GM12878 (cell line): ENCODE measurements around the gene TIAM1. TPM values are rescaled to one million over a fixed set of nuclear protein-coding genes. Genes with fewer than 3 reads are reported as not detected.

Experiments used
- ATAC-seq: fragments of 200-7000 bp; cut with Tn5 transposase; 3 replicates; pipeline ENCODE4 v1.9.1; 2020; ENCODE audit warnings: mild to moderate bottlenecking, moderate library complexity
- BruUV-seq: library from RNA; stranded (reverse); fragments of 400-500 nt; replicated peaks from 2 replicates; lab custom pipeline; 2021; lab: Mats Ljungman, UMichigan
- CTCF ChIA-PET: fragments of 300-600 bp; sonication (Branson Sonifier 250); formaldehyde crosslinking; extraction: SDS; loops from one replicate; lab custom pipeline; 2021; ENCODE audit warnings: inconsistent platforms; lab: Yijun Ruan, JAX
- POLR2A ChIA-PET: fragments of 350-600 bp; formaldehyde crosslinking; extraction: SDS; loops from one replicate; lab custom pipeline; 2021; ENCODE audit warnings: inconsistent platforms; lab: Charles Lee
- RAD21 ChIA-PET: fragments of 300-600 bp; sonication (Branson Sonifier 250); formaldehyde crosslinking; loops from one replicate; lab custom pipeline; 2023; ENCODE audit warnings: antibody characterized with exemption; ENCODE audit not compliant: unreplicated experiment; lab: Charles Lee
- SMC1A ChIA-PET: fragments of 300-600 bp; sonication (Branson Sonifier 250); formaldehyde crosslinking; loops from one replicate; lab custom pipeline; 2023; ENCODE audit not compliant: unreplicated experiment, uncharacterized antibody; lab: Charles Lee
- DNase-seq: peaks from one replicate; pipeline ENCODE4 v3.0.0-alpha.2; 2011; ENCODE audit warnings: low read depth, low spot score
- FAIRE-seq: peaks from 3 replicates; lab custom pipeline; 2011; peaks lifted over from hg19 to GRCh38; lab: Jason Lieb, UNC
- H2AFZ ChIP-seq: 2 replicates; pipeline ENCODE4 v1.6.0; 2011; ENCODE audit warnings: low read depth, low read length, control low read depth; ENCODE audit not compliant: control insufficient read depth
- H3K27ac ChIP-seq: 2 replicates; pipeline ENCODE4 v1.5.1; 2011; ENCODE audit warnings: control low read depth; ENCODE audit not compliant: control insufficient read depth, insufficient read depth
- H3K27me3 ChIP-seq, 2 experiments: replicated peaks in 1 of 2; 2 replicates each; pipeline versions ENCODE4 v1.6.0 to v1.6.1; 2011; ENCODE audit warnings: low read length in 1 of 2; ENCODE audit not compliant: control insufficient read depth in 2 of 2, insufficient read depth in 2 of 2
- H3K36me3 ChIP-seq, 2 experiments: 2 replicates each; pipeline ENCODE4 v1.5.1; 2011; ENCODE audit warnings: low read length in 1 of 2; ENCODE audit not compliant: control insufficient read depth in 2 of 2, insufficient read depth in 2 of 2
- H3K4me1 ChIP-seq: 2 replicates; pipeline ENCODE4 v1.6.1; 2011; ENCODE audit warnings: mild to moderate bottlenecking, low read length, moderate library complexity, mixed read lengths; ENCODE audit not compliant: control insufficient read depth, insufficient read depth
- H3K4me2 ChIP-seq: 2 replicates; pipeline ENCODE4 v1.6.0; 2011; ENCODE audit warnings: control low read depth; ENCODE audit not compliant: control insufficient read depth, insufficient read depth
- H3K4me3 ChIP-seq: fragments of 200-600 bp; sonication (generic); 2 replicates; pipeline ENCODE4 v1.5.1; 2016
- H3K79me2 ChIP-seq: 2 replicates; pipeline ENCODE4 v1.6.0; 2011; ENCODE audit warnings: low read length; ENCODE audit not compliant: control insufficient read depth, insufficient read depth
- H3K9ac ChIP-seq: 2 replicates; pipeline ENCODE4 v1.8.0; 2011; ENCODE audit warnings: low read length, control low read depth, mixed read lengths; ENCODE audit not compliant: control insufficient read depth, insufficient read depth
- H3K9me3 ChIP-seq: replicated peaks from 3 replicates; pipeline ENCODE4 v1.5.1; 2011; ENCODE audit warnings: mild to moderate bottlenecking, low read length; ENCODE audit not compliant: control insufficient read depth, insufficient read depth
- H4K20me1 ChIP-seq: 2 replicates; pipeline ENCODE4 v1.6.0; 2011; ENCODE audit not compliant: control insufficient read depth, insufficient read depth
- CREB1 ChIP-seq: IDR thresholded peaks from 2 replicates; pipeline ENCODE4 v1.6.1; 2012; ENCODE audit warnings: low read depth, mild to moderate bottlenecking, inconsistent platforms
- DPF2 ChIP-seq: fragments of 450-650 bp; IDR thresholded peaks from 2 replicates; pipeline ENCODE4 v1.6.1; 2017; ENCODE audit warnings: mild to moderate bottlenecking
- HCFC1 ChIP-seq: fragments of 150-350 bp; IDR thresholded peaks from 2 replicates; pipeline ENCODE4 v1.6.1; 2014; ENCODE audit warnings: low read length
- IRF4 ChIP-seq: IDR thresholded peaks from 2 replicates; pipeline ENCODE4 v1.6.1; 2011; ENCODE audit warnings: low read depth, low read length
- KLF5 ChIP-seq: fragments of 450-650 bp; IDR thresholded peaks from 2 replicates; pipeline ENCODE4 v1.6.1; 2014; ENCODE audit warnings: mild to moderate bottlenecking; ENCODE audit not compliant: partially characterized antibody
- MEF2A ChIP-seq: IDR thresholded peaks from 2 replicates; pipeline ENCODE4 v1.6.1; 2011; ENCODE audit warnings: low read depth, mild to moderate bottlenecking, low read length, moderate library complexity; ENCODE audit not compliant: insufficient read depth
- MEF2B ChIP-seq: fragments of 450-650 bp; IDR thresholded peaks from 2 replicates; pipeline ENCODE4 v1.6.1; 2018; ENCODE audit warnings: mild to moderate bottlenecking, moderate library complexity; ENCODE audit not compliant: partially characterized antibody, poor library complexity, severe bottlenecking
- MTA3 ChIP-seq: IDR thresholded peaks from 2 replicates; pipeline ENCODE4 v1.6.1; 2012; ENCODE audit warnings: low read length, inconsistent platforms, borderline replicate concordance
- NFYA ChIP-seq: IDR thresholded peaks from 2 replicates; pipeline ENCODE4 v1.6.1; 2011; ENCODE audit warnings: low read depth, mild to moderate bottlenecking, low read length, improper control_type of control experiment, borderline replicate concordance
- RFX5 ChIP-seq: IDR thresholded peaks from 2 replicates; pipeline ENCODE4 v1.6.1; 2011; ENCODE audit warnings: low read depth, low read length, improper control_type of control experiment
- SMAD5 ChIP-seq: IDR thresholded peaks from 2 replicates; pipeline ENCODE4 v1.6.1; 2016; ENCODE audit warnings: antibody characterized with exemption, low read depth
- SUZ12 ChIP-seq: fragments of 200-600 bp; sonication (generic); IDR thresholded peaks from one replicate; pipeline ENCODE4 v1.6.1; 2018; ENCODE audit warnings: antibody characterized with exemption, mild to moderate bottlenecking; ENCODE audit not compliant: unreplicated experiment
- YBX1 ChIP-seq: fragments of 450-650 bp; IDR thresholded peaks from 2 replicates; pipeline ENCODE4 v1.6.1; 2016; ENCODE audit warnings: antibody characterized with exemption
- ZNF217 ChIP-seq: fragments of 450-650 bp; IDR thresholded peaks from 2 replicates; pipeline ENCODE4 v1.6.1; 2017; ENCODE audit warnings: antibody characterized with exemption, mild to moderate bottlenecking
- WGBS: methylation state at CpG from one replicate; pipeline ENCODE4 v1.1.6; 2016; ENCODE audit warnings: low lambda C conversion rate; ENCODE audit not compliant: insufficient replicate concordance, insufficient coverage; ENCODE audit errors: missing lambda C conversion rate; 5-methylcytosine and 5-hydroxymethylcytosine counted together
- in situ Hi-C: fragments of 300-500 bp; cut with MboI; formaldehyde crosslinking; loops from 9 replicates; pipeline ENCODE4 v1.14.3; 2018; ENCODE audit warnings: mixed read lengths
- intact Hi-C: fragments of 100-400 bp; cut with micrococcal nuclease; formaldehyde crosslinking; loops from one replicate; pipeline ENCODE4 v1.14.2; 2022; ENCODE audit not compliant: unreplicated experiment
- polyA plus RNA-seq, 11 experiments: library from polyadenylated mRNA; depleted of rRNA in 4 of 11; unstranded in 6 of 11; stranded (reverse) in 5 of 11; fragments of >200 nt; fragmentation: Nextera tagmentation in 4 of 11; fragmentation: Illumina TruSeq in 1 of 11; extraction: Ambion mirVana in 4 of 11; extraction: Trizol in 1 of 11; gene quantifications; 1 replicate in 1 of 11; 2 replicates in 10 of 11; pipeline versions ENCODE4 v1.2.1 to v1.2.3, GENCODE V29; 2011 to 2016; ENCODE audit warnings: inconsistent platforms in 2 of 11, missing spikeins in 2 of 11, low read depth in 1 of 11
- total RNA-seq, 4 experiments: library from RNA; depleted of rRNA in 3 of 4; stranded (reverse); fragments of >200 nt in 3 of 4; fragmentation: Illumina TruSeq in 1 of 4; extraction: Trizol in 1 of 4; gene quantifications; 2 replicates each; pipeline versions ENCODE4 v1.2.1 to v1.2.3, GENCODE V29; 2013 to 2021
- TF ChIP-seq, protein P1 (sequence below): fragments of 450-650 bp; IDR thresholded peaks from 2 replicates; pipeline ENCODE4 v1.6.1; 2017; ENCODE audit warnings: mild to moderate bottlenecking, low read depth, inconsistent platforms; ENCODE audit not compliant: poor library complexity, severe bottlenecking
- TF ChIP-seq, protein P2 (sequence below): IDR thresholded peaks from 2 replicates; pipeline ENCODE4 v1.6.1; 2011; ENCODE audit warnings: mild to moderate bottlenecking, low read depth, low read length, moderate library complexity; ENCODE audit not compliant: insufficient replicate concordance
- TF ChIP-seq, protein P3 (sequence below): IDR thresholded peaks from 2 replicates; pipeline ENCODE4 v1.6.1; 2012; ENCODE audit warnings: low read depth, low read length, improper control_type of control experiment
- TF ChIP-seq, protein P4 (sequence below): fragments of 450-650 bp; IDR thresholded peaks from 2 replicates; pipeline ENCODE4 v1.6.1; 2017; ENCODE audit warnings: antibody characterized with exemption, mild to moderate bottlenecking, moderate library complexity

TIAM1 gene
- total and polyA plus RNA-seq, 10 of the 15 experiments (the other 5 are each of a cell fraction or from before 2014, with no cell fraction given), result 0.31 to 35.9 (median 0.78) TPM

DNA sequence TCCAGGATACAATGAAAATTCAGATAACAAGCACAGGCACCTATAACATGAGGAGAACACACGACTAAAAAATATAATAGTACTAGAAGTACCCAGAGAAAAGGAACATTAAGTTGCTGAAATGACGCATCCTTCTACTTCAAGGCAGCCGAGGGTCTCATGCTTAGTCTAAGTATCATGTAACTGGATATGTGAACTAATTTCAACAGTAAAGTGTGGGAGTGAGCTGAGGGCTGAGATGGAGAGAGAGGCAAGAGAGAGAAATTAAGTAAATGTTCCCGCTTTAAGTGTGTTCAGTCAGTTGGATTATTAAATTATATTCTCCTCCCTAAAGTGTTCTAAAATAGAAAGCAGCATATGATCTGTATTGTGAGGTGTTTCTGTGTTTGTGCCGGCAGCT lies 153.5 kb downstream of the TIAM1 start (continued):
- TF ChIP-seq, protein P1, sequence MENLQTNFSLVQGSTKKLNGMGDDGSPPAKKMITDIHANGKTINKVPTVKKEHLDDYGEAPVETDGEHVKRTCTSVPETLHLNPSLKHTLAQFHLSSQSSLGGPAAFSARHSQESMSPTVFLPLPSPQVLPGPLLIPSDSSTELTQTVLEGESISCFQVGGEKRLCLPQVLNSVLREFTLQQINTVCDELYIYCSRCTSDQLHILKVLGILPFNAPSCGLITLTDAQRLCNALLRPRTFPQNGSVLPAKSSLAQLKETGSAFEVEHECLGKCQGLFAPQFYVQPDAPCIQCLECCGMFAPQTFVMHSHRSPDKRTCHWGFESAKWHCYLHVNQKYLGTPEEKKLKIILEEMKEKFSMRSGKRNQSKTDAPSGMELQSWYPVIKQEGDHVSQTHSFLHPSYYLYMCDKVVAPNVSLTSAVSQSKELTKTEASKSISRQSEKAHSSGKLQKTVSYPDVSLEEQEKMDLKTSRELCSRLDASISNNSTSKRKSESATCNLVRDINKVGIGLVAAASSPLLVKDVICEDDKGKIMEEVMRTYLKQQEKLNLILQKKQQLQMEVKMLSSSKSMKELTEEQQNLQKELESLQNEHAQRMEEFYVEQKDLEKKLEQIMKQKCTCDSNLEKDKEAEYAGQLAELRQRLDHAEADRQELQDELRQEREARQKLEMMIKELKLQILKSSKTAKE, result no peak
- no peak for TF ChIP-seq YBX1
- TF ChIP-seq, protein P2, sequence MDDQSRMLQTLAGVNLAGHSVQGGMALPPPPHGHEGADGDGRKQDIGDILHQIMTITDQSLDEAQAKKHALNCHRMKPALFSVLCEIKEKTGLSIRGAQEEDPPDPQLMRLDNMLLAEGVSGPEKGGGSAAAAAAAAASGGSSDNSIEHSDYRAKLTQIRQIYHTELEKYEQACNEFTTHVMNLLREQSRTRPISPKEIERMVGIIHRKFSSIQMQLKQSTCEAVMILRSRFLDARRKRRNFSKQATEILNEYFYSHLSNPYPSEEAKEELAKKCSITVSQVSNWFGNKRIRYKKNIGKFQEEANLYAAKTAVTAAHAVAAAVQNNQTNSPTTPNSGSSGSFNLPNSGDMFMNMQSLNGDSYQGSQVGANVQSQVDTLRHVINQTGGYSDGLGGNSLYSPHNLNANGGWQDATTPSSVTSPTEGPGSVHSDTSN, result no peak
- TF ChIP-seq IRF4, result no peak
- TF ChIP-seq, protein P3, sequence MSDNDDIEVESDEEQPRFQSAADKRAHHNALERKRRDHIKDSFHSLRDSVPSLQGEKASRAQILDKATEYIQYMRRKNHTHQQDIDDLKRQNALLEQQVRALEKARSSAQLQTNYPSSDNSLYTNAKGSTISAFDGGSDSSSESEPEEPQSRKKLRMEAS, result no peak
- no peak for TF ChIP-seq SUZ12
- TF ChIP-seq RFX5, result no peak
- no peak for TF ChIP-seq MTA3
- no peak for TF ChIP-seq ZNF217

DNA sequence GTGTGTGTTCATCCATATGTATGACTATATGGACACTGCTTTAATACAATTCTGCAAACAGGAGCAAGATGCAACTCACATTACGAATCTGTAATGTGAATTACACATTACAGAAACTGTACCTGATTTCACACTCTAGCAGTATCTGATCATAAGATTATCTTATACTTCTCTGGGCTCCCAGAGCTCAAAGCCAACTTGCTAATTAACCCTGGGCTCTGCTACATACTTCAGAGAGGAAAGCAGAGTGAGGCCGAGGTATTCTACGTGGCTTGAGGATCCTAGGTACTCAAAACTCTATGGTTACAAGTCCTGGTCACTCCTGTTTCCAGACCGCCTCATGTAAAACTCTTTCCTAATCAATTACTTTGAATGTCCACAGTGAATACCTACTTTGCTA lies 156.6 kb downstream of the TIAM1 start:
- DNase-seq (no peak), FAIRE-seq (no peak), ATAC-seq (no peak)
- no TSS peak for BruUV-seq
- ChIA-PET RAD21 (no interaction called here), POLR2A (no interaction called here), CTCF (interaction anchor here (0.5 to 0.6 kb wide), 2 partner anchors 18 to 78 kb away, joined by 3 to 4 read pairs; no protein-coding TSS in a partner anchor), SMC1A (interaction anchor here (1.5 kb wide), 1 partner anchor 7 kb away, joined by 3 read pairs; no protein-coding TSS in a partner anchor)
- H3K4me1 ChIP-seq, result no peaks in the 10 kb centered on the region
- intact Hi-C loops (no loop called here), in situ Hi-C loops (no loop called here)
- no peaks in the 10 kb centered on the region for H4K20me1 ChIP-seq
- no peak overlapping the region for H3K4me2 ChIP-seq
- no peak overlapping the region for H2AFZ ChIP-seq
- no peaks in the 10 kb centered on the region for H3K27me3 ChIP-seq
- 43% methylated on average over 4 of the region's 4 CpGs for WGBS
- no peaks in the 10 kb centered on the region for H3K9me3 ChIP-seq
- no peaks in the 10 kb centered on the region for H3K36me3 ChIP-seq
- H3K79me2 ChIP-seq, result no peaks in the 10 kb centered on the region
- no peak overlapping the region for H3K9ac ChIP-seq
- H3K4me3 ChIP-seq, result no peak overlapping the region
- H3K27ac ChIP-seq, result no peak overlapping the region
- no peak for TF ChIP-seq CREB1
- no peak for TF ChIP-seq HCFC1
- TF ChIP-seq, protein P4, sequence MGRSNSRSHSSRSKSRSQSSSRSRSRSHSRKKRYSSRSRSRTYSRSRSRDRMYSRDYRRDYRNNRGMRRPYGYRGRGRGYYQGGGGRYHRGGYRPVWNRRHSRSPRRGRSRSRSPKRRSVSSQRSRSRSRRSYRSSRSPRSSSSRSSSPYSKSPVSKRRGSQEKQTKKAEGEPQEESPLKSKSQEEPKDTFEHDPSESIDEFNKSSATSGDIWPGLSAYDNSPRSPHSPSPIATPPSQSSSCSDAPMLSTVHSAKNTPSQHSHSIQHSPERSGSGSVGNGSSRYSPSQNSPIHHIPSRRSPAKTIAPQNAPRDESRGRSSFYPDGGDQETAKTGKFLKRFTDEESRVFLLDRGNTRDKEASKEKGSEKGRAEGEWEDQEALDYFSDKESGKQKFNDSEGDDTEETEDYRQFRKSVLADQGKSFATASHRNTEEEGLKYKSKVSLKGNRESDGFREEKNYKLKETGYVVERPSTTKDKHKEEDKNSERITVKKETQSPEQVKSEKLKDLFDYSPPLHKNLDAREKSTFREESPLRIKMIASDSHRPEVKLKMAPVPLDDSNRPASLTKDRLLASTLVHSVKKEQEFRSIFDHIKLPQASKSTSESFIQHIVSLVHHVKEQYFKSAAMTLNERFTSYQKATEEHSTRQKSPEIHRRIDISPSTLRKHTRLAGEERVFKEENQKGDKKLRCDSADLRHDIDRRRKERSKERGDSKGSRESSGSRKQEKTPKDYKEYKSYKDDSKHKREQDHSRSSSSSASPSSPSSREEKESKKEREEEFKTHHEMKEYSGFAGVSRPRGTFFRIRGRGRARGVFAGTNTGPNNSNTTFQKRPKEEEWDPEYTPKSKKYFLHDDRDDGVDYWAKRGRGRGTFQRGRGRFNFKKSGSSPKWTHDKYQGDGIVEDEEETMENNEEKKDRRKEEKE, result no peak
- no peak for TF ChIP-seq SMAD5
- TF ChIP-seq NFYA, result no peak
- TF ChIP-seq DPF2, result no peak
- no peak for TF ChIP-seq KLF5
- TF ChIP-seq MEF2A, result no peak
- TF ChIP-seq MEF2B, result no peak
